Measurements from ENCODE around the gene RNF175.
"Not testable (repeated sequence)": the region's sequence is repeated elsewhere in the genome, so short reads cannot be mapped to it uniquely, and the experiment has no call there.

RNF175 gene

GRCh38 chr4:153669838-153670237 is 90.0 kb downstream of the RNF175 start:
- no peak for DNase-seq

GRCh38 chr4:153668647-153669046 is 91.2 kb downstream of the RNF175 start:
- no peak for DNase-seq

GRCh38 chr4:153666505-153666904 is 93.3 kb downstream of the RNF175 start:
- DNase-seq = not testable (repeated sequence)

DNA sequence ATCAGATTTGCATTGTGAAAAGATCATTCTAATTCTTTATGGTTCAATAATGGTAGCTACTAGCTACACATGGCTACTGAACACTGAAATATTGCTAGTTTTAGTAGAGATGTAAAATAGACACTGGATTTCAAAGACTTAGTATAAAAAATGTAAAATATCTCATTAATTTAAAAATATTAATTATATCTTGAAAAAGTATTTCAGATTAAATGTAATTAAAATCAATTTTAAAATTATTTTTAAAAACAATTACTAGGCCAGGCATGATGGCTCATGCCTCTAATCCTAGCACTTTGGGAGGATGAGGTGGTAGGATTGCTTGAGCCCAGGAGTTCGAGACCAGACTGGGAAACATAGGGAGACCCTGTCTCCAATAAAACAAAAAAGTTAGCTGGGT is 96.2 kb downstream of the RNF175 start:
- DNase-seq = no peak

GRCh38 chr4:153661908-153662307 is 97.9 kb downstream of the RNF175 start:
- no peak for DNase-seq

GRCh38 chr4:153661215-153661822 is 98.5 kb downstream of the RNF175 start:
- DNase-seq = peak; percentile 83

Measured in GF-D8 (cell line).